Measurements from ENCODE around the gene MAP3K14. TPM values are rescaled to one million over a fixed set of nuclear protein-coding genes. Genes with fewer than 3 reads are reported as not detected.
A peak's percentile ranks its signal among the peaks of the same experiment; 100 is the strongest.

Gene MAP3K14
- polyA plus RNA-seq, 1 of the 3 experiments (the other 2 are of a cell fraction) = 11.9 TPM

GRCh38 chr17:45241328-45242028, 75.3 kb downstream of the MAP3K14 start:
- H3F3A ChIP-seq (replicated peaks; ENCODE audit: insufficient read depth) = no peaks in the 10 kb centered on the region
- H3K79me2 ChIP-seq (ENCODE audit: insufficient read depth) = no peaks in the 10 kb centered on the region
- peak overlapping the region; percentile 74 for H3K4me2 ChIP-seq
- H3K4me1 ChIP-seq (ENCODE audit: control insufficient read depth in 1 of 2, insufficient read depth in 2 of 2, low read depth in 1 of 2, low read length in 1 of 2) = peaks cover 0 to 19% of the 10 kb centered on the region in 2 experiments; a peak in 1 of 4 replicates
- no peaks in the 10 kb centered on the region for H3K9me3 ChIP-seq
- ChIA-PET CTCF (interaction anchor here (0.8 to 10.1 kb wide), 12 partner anchors 10 to 147 kb away, joined by 3 to 232 read pairs (median 4); partner anchors contain the start of genes ACBD4, FMNL1 and MAP3K14), POLR2A (interaction anchor here (0.6 to 1.2 kb wide), 6 partner anchors 53 to 143 kb away, joined by 3 to 4 read pairs (median 3); partner anchors contain the start of genes HEXIM1 and MAP3K14)
- peak; percentile 88 for DNase-seq
- 39% methylated on average over 33 of the region's 62 CpGs for WGBS (ENCODE audit: low lambda C conversion rate)
- H3K9me2 ChIP-seq = no peaks in the 10 kb centered on the region
- peak overlapping the region; percentile 70; the same call in 1 of the 2 replicates for H2AFZ ChIP-seq (ENCODE audit: low read depth)
- no peak for TF ChIP-seq YY1 (IDR thresholded peaks at IDR 0.05; ENCODE audit: low read depth)
- TF ChIP-seq NRF1 (IDR thresholded peaks at IDR 0.05; ENCODE audit: low read depth, low read length) = peak; percentile 71
- H4K20me1 ChIP-seq (ENCODE audit: insufficient read depth) = no peaks in the 10 kb centered on the region
- H3K36me3 ChIP-seq (replicated peaks in 1 of 2; ENCODE audit: control insufficient read depth in 1 of 2, insufficient read depth in 2 of 2, low read length in 1 of 2) = no peaks in the 10 kb centered on the region
- H3K9ac ChIP-seq = 0 out of 2 replicates have a peak overlapping the region, but pooled peaks have one; percentile 25
- H3K27ac ChIP-seq (ENCODE audit: low read depth in 2 of 2, low read length in 1 of 2) = peak overlapping the region in 1 of 2 experiments; percentile 44; a peak in 1 of 4 replicates
- peak overlapping the region; percentile 57 to 60 for H3K4me3 ChIP-seq (ENCODE audit: low read depth in 2 of 2, low read length in 1 of 2)
- H3K27me3 ChIP-seq (ENCODE audit: insufficient read depth) = no peaks in the 10 kb centered on the region

GRCh38 chr17:45240905-45241327, 75.9 kb downstream of the MAP3K14 start:
- H3K4me3 ChIP-seq (ENCODE audit: low read depth in 2 of 2, low read length in 1 of 2) = peak overlapping the region; percentile 57 to 60

More at GRCh38 chr17:45240905-45241327, 75.9 kb downstream of the MAP3K14 start:
- Histone ChIP-seq H3K36me3 (replicated peaks in 1 of 2; ENCODE audit: control insufficient read depth in 1 of 2, insufficient read depth in 2 of 2, low read length in 1 of 2) (no peaks in the 10 kb centered on the region), H2AFZ (ENCODE audit: low read depth) (peak overlapping the region; percentile 70; the same call in 1 of the 2 replicates), H3K79me2 (ENCODE audit: insufficient read depth) (no peaks in the 10 kb centered on the region), H3K9me2 (no peaks in the 10 kb centered on the region), H3K9me3 (no peaks in the 10 kb centered on the region), H4K20me1 (ENCODE audit: insufficient read depth) (no peaks in the 10 kb centered on the region), H3K27me3 (ENCODE audit: insufficient read depth) (no peaks in the 10 kb centered on the region), H3F3A (replicated peaks; ENCODE audit: insufficient read depth) (no peaks in the 10 kb centered on the region), H3K9ac (0 out of 2 replicates have a peak overlapping the region, but pooled peaks have one; percentile 25), H3K4me2 (peak overlapping the region; percentile 74), H3K4me1 (ENCODE audit: control insufficient read depth in 1 of 2, insufficient read depth in 2 of 2, low read depth in 1 of 2, low read length in 1 of 2) (peaks cover 0 to 13% of the 10 kb centered on the region in 2 experiments; a peak in 1 of 4 replicates), H3K27ac (ENCODE audit: low read depth in 2 of 2, low read length in 1 of 2) (no peak overlapping the region; a peak in 1 of 4 replicates)
- TF ChIP-seq SMC3 (IDR thresholded peaks at IDR 0.05; ENCODE audit: low read depth, low read length) = no peak
- no peak for TF ChIP-seq CHD2 (IDR thresholded peaks at IDR 0.05; ENCODE audit: low read length, partially characterized antibody)
- TF ChIP-seq SIN3A (IDR thresholded peaks at IDR 0.05; ENCODE audit: borderline replicate concordance, low read depth, low read length) = no peak
- TF ChIP-seq USF2 (IDR thresholded peaks at IDR 0.05; ENCODE audit: borderline replicate concordance, low read depth, low read length) = no peak
- TF ChIP-seq RAD21 (IDR thresholded peaks at IDR 0.05; ENCODE audit: low read length) = no peak
- no peak for TF ChIP-seq NFIC (IDR thresholded peaks at IDR 0.05; ENCODE audit: borderline replicate concordance)
- TF ChIP-seq TAF1 (IDR thresholded peaks at IDR 0.05; ENCODE audit: borderline replicate concordance, low read depth, low read length) = no peak
- no peak for TF ChIP-seq ELF1 (IDR thresholded peaks at IDR 0.05)
- no peak for TF ChIP-seq FOXM1 (IDR thresholded peaks at IDR 0.05; ENCODE audit: low read depth)
- no peak for TF ChIP-seq MEF2A (IDR thresholded peaks at IDR 0.05; ENCODE audit: borderline replicate concordance, low read depth)
- WGBS (ENCODE audit: low lambda C conversion rate) = 59% methylated on average over 21 of the region's 21 CpGs
- CTCF ChIA-PET = interaction anchor here (1.0 to 10.1 kb wide), 10 partner anchors 9 to 147 kb away, joined by 3 to 232 read pairs (median 6); partner anchors contain the start of genes ACBD4, FMNL1 and MAP3K14
- POLR2A ChIA-PET = interaction anchor here (1.2 kb wide), 3 partner anchors 76 to 126 kb away, joined by 3 to 4 read pairs (median 3); partner anchors contain the start of genes HEXIM1 and MAP3K14
- no peak for DNase-seq

All from SK-N-SH (cell line).